Lower leg skin (tissue), 3 donors: ENCODE data around the gene RBBP5.

Experiments
- POLR2A ChIP-seq, 2 donors: fragments of 450-650 bp; IDR thresholded peaks; one replicate each; pipeline ENCODE4 v1.6.1; 2016 to 2017; ENCODE audit warnings: antibody characterized with exemption in 2 of 2, mild to moderate bottlenecking in 1 of 2, moderate library complexity in 1 of 2
- TF ChIP-seq, protein P1 (sequence below), 3 donors: fragments of 450-650 bp; IDR thresholded peaks; one replicate each; pipeline ENCODE4 v1.5.1; 2016; ENCODE audit warnings: antibody characterized with exemption in 3 of 3, mild to moderate bottlenecking in 3 of 3, moderate library complexity in 2 of 3

DNA sequence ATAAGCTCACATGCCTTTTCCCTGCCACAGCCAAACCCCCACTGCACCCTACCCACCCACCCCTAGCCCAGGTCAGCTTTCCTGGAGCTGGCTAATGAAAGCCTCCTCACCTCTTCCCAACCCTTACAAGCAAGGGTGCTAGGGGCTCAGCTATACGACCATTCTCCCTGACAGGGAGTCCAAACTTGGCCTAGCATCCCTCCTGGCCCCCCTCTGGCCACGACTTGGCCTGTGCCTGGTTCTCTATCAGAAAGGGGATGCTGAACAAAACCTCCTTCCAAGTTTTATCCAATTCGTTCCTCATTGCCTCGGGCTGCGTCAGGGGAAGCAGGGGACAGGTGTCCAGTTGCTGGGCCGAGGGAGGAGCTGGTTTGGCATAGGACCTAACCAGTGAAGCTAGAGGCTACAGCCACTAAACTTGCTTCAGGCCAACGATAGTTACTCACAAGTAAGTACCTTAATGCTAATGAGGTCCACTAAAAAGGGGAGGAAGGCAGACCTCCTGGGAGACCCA, 46.1 kb downstream of the RBBP5 start:
- TF ChIP-seq, protein P1, sequence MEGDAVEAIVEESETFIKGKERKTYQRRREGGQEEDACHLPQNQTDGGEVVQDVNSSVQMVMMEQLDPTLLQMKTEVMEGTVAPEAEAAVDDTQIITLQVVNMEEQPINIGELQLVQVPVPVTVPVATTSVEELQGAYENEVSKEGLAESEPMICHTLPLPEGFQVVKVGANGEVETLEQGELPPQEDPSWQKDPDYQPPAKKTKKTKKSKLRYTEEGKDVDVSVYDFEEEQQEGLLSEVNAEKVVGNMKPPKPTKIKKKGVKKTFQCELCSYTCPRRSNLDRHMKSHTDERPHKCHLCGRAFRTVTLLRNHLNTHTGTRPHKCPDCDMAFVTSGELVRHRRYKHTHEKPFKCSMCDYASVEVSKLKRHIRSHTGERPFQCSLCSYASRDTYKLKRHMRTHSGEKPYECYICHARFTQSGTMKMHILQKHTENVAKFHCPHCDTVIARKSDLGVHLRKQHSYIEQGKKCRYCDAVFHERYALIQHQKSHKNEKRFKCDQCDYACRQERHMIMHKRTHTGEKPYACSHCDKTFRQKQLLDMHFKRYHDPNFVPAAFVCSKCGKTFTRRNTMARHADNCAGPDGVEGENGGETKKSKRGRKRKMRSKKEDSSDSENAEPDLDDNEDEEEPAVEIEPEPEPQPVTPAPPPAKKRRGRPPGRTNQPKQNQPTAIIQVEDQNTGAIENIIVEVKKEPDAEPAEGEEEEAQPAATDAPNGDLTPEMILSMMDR (IDR thresholded peaks at IDR 0.05), result no peak
- TF ChIP-seq POLR2A (IDR thresholded peaks at IDR 0.05), result no peak
